Left hindlimb (tissue), 1 donor: ENCODE results near the gene HNRNPR.
"Not testable (repeated sequence)": the region's sequence is repeated elsewhere in the genome, so short reads cannot be mapped to it uniquely, and the experiment has no call there.

ENCODE experiments used
- DNase-seq: peaks from one replicate; pipeline ENCODE4 v3.0.0-alpha.2; 2018

The HNRNPR gene

DNA sequence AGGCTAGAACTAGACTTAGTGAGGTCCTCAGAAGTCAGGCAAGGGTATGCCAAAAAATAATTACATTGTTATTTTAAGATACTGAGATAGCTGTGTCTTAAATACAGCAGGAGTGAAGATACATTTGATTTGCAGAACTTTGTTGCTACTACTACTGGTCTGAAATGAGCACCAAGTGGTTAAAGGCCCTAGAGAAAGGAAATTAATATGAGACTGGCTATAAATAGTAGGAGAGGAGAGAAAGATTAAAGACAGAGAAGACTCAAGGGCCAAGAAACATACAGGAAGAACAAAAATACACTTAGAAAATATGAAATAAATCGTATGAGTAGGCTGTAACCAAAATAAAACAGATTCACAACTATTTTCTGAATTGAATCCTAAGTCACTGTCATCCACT is 21.3 kb downstream of the HNRNPR start:
- DNase-seq = no peak

DNA sequence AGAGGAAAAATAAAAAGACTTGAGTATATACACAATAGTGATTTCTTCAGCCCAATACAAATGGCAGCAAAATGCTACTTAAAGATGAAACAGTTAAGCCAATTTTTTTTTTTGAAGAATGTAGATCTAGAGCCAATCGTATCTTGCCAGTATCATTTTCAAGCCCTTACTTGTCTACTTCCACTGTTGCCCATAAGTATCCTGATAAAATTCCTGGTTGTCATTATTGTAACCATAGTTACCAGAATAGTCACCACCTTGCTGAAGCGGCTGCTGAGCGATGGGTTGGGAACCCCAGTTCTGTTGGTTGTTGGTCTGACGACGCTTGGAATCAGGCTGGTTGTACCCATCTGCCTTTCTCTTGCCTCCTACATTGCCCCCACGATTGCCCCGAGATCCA is 33.8 kb downstream of the HNRNPR start:
- not testable (repeated sequence) for DNase-seq

DNA sequence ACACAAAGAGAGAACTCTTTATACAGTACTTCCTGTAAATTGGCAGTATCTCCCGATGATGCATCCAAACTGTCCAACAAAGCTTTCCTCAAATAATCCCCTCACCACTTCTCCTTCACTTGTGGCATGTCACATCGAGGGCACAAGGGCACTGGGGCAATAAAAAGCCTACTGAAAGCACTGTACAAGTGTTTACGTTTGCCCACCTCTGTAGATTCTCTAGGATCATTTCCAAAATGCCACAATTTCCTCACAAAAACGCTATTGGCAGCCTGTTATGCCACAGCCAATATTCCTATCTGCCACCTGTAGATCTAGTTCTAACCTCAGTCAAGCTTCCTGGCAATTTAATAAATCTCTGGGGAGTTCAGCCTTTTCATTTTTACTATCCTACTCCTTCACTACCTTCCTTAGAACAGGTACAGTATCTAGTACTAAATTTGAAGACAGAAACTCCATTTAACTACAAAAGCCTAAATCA is 39.9 kb downstream of the HNRNPR start:
- DNase-seq = no peak

DNA sequence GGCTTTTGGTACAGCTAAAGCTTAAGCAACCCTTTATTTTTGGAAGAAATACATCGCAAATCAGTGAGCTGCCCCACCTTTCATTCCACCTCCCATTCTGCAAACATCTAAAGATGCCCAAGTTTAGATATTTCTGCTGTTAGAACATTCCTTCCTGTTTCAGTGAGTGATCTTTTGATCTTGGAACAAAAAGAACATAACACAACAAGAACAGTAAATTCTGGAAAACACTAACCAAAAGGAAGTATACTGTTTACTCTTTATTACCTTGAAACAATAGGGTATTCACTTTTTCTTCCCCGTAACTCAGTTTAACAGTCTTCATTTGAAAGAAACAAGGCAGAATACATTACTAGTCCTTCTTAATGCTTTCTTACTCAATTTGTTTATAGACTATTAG is 40.6 kb downstream of the HNRNPR start:
- no peak for DNase-seq

DNA sequence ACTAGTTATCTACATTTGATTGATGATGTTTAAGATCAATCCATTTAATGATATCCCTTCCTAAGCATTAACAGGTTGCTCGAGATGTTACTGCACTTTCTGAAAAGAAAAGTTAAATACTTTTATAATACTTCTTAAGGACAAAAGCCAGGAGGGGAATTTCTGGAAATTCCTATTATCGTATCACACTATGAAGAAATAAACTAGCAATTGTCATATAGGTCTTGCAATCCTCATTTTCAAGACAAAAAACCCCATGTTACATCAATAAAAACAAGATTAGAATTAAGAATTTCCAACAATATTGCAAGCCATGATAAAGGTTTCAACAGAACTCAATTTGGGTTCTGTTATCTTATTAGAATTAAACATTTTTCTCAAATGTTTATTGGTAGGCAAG is 47.2 kb downstream of the HNRNPR start:
- DNase-seq = no peak

DNA sequence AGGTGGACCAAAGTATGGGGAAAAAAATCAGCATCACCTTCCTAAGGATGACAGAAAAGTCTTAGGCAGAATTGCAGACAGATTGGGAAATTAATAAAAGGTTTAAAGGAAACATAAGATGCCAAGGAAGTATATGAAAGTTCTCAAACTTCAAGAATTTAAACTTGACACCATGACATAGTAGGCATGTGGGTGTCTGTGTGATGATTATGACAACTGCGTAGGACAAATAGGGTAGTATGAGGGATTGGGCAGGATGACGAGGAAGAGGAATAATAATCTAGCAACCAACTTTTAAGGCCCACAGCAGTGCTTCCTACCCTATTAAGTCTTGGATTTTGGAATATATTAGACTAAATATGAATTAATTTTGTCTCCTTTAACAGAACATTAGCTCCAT is 52.4 kb downstream of the HNRNPR start:
- no peak for DNase-seq

DNA sequence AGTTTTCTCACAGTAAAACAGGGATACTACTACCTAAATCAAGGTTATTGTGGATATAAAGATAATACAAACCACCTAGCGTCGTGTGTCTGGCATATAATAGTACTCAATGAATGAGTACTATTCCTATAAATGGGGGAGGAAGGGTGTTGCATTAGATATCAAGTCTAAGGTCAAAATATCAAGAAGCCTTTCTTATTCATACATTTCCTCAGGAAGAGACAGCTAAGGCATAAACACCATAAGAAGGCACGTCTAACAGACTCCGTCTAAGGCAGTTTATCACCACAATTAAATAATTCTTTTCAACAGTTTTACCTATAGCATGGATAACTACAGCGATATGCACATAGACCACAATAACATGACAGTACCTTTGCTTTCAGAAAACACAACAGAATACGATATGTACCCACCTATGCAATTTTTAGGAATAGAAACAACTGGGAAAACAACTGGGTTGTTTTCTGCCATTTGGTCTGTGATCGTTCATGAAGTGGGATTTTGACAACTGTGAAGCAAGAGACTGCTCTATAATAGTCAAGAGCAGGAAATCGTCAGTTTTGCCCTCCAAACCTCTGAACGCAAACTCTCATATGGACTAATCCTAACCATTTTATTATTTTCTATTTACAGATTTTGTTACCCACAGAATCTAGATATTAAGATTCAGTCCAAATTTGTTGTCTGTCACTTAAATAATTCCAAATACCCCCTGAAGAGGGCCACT is 53.1 kb downstream of the HNRNPR start:
- DNase-seq = no peak

DNA sequence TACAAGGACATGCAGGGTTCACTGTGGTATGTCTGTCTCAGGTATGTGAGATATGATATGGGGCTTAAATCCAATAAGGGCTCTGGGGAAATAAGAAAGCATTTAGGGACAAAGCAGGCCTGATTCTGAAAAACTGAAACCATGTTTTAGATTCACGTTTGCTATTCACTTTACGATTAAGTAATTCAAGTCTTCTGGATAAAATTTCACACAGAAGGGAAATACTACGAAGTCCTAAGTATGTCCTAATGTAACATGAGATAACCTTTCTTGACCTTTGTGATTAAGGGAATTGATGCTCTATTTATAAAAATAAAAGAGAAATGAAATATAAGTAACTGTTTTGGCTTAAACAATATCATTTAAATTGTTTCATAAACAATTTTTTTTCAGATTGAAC is 55.4 kb downstream of the HNRNPR start:
- no peak for DNase-seq

DNA sequence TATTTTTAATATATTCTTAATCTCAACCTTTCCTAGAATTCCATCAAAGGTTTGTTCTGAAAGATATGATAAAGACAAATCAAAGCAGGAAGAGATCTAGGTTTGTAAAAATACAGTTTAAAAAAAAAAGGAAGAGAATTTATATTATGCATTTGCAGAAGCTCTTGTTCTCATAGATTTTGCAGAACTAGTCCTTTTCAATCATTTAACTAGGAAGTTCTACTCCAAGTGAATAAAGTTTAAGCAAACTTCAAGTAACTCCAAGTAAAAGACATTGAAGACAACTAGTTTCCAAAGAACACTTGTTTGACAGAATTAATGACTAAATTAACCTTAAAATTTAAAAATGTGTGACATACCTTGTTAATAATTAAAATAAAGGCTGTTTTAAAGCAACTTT is 55.9 kb downstream of the HNRNPR start:
- no peak for DNase-seq

DNA sequence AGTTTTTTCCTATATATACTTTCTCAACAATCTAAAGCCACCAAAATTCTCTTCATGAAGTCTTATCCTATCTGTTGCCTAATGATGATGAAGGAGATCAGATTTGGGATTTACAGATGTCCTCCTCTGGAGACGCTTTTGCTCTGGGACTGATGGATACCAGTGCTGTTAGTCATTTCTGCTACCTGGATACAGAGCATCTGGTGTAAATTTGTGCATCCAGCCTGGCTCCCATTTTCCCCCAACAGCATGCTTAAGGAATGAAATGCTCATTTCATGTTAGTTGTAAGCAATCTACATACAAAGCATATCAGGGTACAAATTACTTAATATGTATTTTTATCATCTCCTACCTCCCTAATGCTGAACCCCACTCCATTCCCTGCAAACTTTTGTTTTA is 57.7 kb downstream of the HNRNPR start:
- DNase-seq = no peak

DNA sequence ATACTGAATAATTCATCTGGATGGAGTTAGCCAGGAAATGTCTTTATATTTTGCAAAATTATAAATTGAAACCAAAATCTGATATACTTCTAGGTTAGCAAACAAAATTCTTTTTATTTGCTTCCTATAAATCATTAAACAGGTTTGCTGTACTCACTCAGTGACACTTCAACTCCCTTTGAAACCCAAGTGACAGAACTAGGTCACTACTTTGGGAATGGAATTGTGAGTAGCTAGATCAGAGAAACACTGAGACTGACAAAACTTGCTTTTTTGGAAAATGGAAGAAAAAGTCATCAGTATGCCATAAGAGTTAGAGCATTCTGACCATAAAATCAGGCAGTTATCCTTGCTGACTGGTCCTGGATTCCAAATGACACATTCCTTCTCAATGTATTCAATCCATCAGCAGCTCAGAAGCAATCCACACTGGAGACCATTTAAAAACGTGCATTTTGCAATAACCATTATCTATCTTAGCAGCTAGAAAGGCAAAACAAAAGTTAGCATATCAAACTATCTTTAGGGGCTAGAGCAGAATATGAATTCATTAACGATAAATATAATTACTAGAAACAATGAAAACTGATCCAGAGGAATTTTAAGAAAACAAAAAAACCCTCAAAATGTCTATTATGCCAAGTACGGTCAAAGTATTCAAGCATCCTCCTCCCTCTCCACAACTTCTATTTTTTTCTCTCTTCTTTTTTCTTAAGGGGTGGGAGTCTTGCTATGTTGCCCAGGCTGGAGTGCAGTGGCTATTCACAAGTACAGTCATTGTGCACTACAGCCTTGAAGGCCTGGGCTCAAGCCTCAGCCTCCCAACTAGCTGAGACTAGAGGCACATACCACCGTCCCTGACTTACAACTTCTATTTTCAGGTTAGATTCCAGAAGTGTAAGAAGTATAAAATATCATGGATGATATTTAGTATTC is 60.1 kb downstream of the HNRNPR start:
- DNase-seq = no peak

DNA sequence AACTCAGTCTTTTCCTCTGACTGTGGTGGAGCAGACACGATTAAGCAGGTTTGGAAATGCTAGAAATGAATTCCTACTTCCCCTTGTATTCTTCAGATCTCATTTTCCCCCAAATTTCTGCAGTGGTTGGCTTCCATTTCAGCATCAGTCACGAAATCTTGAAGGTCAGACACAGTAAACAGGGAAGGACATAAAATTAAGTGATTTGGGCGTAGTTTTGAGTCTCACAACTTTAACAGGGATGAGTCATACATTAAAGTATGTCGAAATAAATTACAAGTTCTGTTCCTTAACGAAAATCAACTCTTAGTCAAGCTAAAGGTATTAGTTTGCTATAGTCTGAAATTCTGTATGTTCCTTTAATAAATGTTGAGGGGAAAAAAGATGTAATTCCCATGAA is 61.1 kb downstream of the HNRNPR start:
- no peak for DNase-seq

DNA sequence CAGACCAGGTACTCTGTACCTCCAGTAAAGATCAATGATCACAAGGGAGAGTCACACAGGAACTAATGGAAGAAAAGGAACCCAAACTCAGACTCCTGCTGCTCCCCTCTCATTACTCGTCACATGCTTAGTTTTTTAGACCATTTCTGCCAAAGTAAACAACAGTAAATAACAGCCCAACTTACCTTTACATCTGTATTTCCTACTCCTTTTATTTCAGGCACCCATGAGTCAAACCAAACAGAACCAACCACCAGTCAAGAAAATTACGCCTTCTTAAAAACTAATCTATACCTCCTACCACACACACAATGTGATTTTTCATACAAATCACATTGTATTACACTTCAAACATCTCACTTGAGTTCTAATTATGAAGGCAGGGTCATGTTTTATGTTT is 65.4 kb downstream of the HNRNPR start:
- DNase-seq = no peak

DNA sequence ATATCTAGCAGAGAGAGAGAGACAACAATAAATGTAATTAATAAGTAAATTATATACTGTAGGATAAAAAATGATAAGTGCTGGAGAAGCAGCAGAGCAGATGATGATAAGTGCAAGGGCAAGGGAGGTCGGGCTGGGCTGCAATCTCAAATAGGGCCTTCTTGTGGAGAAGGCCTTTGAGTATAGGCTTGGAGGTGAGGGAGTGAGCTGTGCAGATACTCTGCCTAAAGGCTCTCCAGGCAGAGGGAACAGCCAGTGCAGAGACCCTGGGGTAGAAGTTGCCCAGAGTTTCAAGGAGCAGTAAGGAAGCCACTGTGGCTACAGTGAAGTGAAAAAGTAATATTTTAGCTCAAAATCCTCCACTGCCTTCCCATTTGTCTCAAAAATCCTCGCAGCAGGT is 67.6 kb downstream of the HNRNPR start:
- DNase-seq = no peak

DNA sequence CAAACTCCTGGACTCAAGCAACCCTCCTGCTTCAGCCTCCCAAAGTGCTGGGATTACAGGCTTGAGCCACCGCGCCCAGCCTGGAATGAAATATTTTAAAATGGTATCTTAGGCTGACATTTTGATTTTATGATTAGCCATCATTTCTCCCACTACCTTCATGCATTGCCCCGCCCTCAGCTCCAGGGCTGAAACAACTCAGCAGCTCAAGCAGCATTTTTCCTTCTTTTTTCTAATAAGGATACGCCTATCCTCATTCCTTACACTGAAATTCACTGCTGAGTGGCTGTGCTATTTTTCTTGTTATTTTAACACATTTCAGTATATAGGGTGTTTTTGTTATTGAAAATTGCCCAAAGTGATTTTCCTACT is 70.0 kb downstream of the HNRNPR start:
- DNase-seq = no peak

DNA sequence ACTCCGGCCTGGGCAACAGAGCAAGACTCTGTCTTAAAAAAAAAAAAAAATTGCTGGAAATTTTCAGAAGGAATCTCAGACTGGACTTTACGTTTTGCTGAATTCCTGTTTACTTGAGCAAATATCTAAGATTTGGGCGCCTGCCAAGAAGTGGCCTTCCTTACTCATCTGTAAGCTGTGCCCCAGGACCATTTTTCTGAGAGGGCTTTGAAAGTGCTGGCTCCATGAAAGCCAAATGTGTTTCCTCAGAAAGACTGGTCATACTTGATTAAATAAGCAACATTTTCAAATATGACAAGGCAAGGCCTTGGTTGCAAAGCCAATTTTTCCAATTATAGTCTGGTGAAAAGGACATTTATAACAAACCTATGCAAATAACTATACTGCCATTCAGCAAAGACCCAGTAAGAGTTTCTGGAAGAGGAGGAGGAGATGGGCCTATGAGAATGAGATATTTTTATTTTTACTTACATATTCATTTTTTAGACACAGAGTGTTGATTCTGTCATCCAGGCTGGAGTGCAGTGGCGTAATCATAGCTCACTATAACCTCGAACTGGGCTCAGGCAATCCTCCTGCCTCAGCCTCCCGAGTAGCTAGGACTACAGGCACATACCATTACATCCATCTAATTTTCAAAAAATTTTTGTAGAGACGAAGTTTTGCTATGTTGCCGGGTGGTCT is 70.5 kb downstream of the HNRNPR start:
- DNase-seq = no peak

DNA sequence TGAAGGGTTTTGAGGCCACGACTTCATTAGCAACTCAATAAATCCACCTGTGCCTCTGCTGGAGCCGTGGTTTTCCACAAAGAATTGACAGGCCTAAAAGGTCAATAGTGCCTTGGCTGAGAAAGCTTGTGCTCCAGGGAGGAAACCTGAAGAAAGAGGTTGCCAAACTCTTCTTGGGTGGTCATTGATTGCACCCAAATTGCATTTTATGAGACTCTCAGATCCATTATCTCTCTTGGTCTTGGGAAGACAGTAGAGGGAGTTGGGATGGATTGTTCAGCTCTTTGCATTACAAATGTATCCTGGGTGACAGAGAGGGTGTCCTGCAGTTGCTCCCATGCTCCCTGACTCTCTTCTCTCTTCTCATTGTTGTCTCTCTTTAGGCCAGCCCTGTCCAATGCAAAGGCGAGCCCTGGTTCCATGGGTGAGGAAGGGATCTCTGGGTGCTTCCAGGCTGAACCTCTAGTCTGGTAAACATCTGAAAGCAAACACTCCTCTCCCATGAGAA is 80.7 kb downstream of the HNRNPR start:
- DNase-seq = no peak

DNA sequence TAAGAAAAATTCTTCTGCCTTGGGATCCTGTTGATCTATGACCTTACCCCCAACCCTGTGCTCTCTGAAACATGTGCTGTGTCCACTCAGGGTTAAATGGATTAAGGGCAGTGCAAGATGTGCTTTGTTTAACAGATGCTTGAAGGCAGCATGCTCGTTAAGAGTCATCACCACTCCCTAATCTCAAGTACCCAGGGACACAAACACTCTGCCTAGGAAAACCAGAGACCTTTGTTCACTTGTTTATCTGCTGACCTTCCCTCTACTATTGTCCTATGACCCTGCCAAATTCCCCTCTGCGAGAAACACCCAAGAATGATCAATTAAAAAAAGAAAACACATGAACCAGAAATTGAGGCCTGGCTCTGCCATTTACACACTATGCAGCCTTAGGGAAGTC is 86.0 kb downstream of the HNRNPR start:
- DNase-seq = not testable (repeated sequence)

DNA sequence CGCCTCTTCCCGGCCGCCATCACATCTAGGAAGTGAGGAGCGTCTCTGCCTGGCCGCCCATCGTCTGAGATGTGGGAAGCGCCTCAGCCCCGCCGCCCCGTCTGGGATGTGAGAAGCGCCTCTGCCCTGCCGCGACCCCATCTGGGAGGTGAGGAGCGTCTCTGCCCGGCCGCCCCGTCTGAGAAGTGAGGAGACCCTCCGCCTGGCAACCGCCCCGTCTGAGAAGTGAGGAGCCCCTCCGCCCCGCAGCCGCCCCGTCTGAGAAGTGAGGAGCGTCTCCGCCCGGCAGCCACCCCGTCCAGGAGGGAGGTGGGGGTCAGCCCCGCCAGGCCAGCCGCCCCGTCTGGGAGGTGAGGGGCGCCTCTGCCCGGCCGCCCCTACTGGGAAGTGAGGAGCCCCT is 86.7 kb downstream of the HNRNPR start:
- not testable (repeated sequence) for DNase-seq
